Mucosa of descending colon (tissue), 3 donors: ENCODE measurements around the gene SLC16A6. TPM values are rescaled to one million over a fixed set of nuclear protein-coding genes. Genes with fewer than 3 reads are reported as not detected.

Experiments used
- ATAC-seq: fragments of 200-7000 bp; cut with Tn5 transposase; one replicate; pipeline ENCODE4 v1.9.1; 2020; ENCODE audit warnings: mild to moderate bottlenecking, moderate library complexity
- DNase-seq, 3 donors: peaks; one replicate each; pipeline ENCODE4 v3.0.0-alpha.2; 2020
- H3K36me3 ChIP-seq: fragments of 200-600 bp; one replicate; pipeline ENCODE4 v1.8.0; 2021; ENCODE audit warnings: low read depth, mild to moderate bottlenecking
- H3K4me1 ChIP-seq: fragments of 200-600 bp; one replicate; pipeline ENCODE4 v1.8.0; 2021; ENCODE audit warnings: low read depth, mild to moderate bottlenecking
- H3K4me3 ChIP-seq: fragments of 200-600 bp; one replicate; pipeline ENCODE4 v1.8.0; 2021; ENCODE audit warnings: mild to moderate bottlenecking
- H3K9me3 ChIP-seq: fragments of 200-600 bp; one replicate; pipeline ENCODE4 v1.8.0; 2021; ENCODE audit warnings: mild to moderate bottlenecking
- CTCF ChIP-seq: fragments of 200-600 bp; IDR thresholded peaks from one replicate; pipeline ENCODE4 v1.8.0; 2022; ENCODE audit warnings: antibody characterized with exemption, mild to moderate bottlenecking
- intact Hi-C, 2 donors: fragments of 100-400 bp; cut with DNase I in 1 of 2; cut with micrococcal nuclease in 1 of 2; formaldehyde crosslinking; loops; one replicate each; pipeline versions ENCODE4 v1.11.0 to v1.11.1; 2022; cut with DNase I, micrococcal nuclease
- total RNA-seq, 3 donors: library from RNA; stranded (reverse); fragmentation: NEBNext Ultra II Directional in 2 of 3; extraction: Animal tissue kit (Norgen Biotek cat#: 25700) in 2 of 3; gene quantifications; one replicate each; pipeline versions ENCODE4 v1.2.1 to v1.2.4, GENCODE V29; 2021 to 2023
- donor health status: DM: no; HTN: no; CAD: no; lungs with moderate emphysema.
- donor health status: DM: no; HTN: no; CAD: no.
- donor health status: DM: no; HTN: yes; CAD: no.

SLC16A6 gene
- total RNA-seq, 3 donors from 2014 or later: 0.14 to 0.47 (median 0.34) TPM

GRCh38 chr17:68249354-68249765 lies 41.6 kb downstream of the SLC16A6 start:
- H3K9me3 ChIP-seq: no peaks in the 10 kb centered on the region
- intact Hi-C loops: no loop called here
- no peak for TF ChIP-seq CTCF
- ATAC-seq (no peak), DNase-seq (no peak)
- no peak overlapping the region for H3K4me3 ChIP-seq
- H3K4me1 ChIP-seq: peaks cover 11% of the 10 kb centered on the region
- no peaks in the 10 kb centered on the region for H3K36me3 ChIP-seq

DNA sequence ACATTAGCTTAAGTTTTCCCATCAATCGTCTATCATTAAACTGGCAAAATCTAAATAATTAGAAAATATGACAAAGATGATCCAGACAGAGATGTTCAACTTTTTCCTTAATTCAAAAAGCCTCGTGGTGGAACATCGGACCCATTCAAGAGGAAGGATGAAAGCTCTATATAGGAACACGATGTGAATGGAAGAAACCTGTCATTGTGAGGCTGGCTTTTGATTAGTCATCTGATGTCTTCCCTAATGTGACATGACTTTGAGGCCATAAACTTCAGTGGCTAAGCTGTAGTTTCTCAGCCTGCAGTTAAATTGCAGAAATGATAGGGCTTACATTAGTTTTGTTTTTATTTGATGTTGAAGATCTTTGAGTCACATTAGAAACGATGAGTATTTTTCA lies 42.0 kb downstream of the SLC16A6 start:
- no peak overlapping the region for H3K4me3 ChIP-seq
- H3K9me3 ChIP-seq: no peaks in the 10 kb centered on the region
- intact Hi-C loops: no loop called here
- ATAC-seq: no peak
- TF ChIP-seq CTCF: no peak
- no peaks in the 10 kb centered on the region for H3K36me3 ChIP-seq
- H3K4me1 ChIP-seq: peaks cover 11% of the 10 kb centered on the region
- DNase-seq: no peak

DNA sequence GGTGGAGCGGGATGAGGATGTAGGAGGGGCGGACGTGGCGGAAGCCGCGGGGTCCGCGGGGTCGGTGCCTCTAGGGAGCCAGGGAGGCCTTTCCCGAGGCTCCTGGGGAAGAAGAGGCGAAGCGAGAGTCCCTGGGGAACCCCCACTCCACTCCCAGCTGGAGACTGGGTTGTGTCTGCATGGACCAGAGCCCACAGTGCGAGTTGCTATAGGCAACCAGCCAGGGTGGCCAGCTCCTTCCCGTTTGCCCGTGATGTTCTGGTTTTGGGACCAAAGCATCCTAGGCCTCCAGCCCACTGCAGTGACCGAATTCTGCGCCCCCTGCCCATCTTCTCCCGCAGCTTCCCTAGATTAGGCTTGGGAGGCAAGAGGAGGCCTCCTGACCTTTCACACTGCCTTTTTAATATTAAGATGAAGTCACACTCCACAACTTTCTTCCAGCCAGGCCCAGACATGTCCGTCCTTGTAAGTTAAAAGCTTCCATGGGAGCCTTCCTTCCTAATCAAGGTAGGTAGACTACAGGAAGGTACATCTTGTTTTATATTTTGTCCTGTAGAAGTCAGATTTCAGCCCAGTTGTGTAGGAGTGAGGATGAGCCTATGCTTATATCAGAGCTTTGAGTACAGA lies 42.6 kb downstream of the SLC16A6 start:
- ATAC-seq: peak; percentile 40
- DNase-seq: peak in 1 of 3 donors; percentile 61
- Histone ChIP-seq H3K9me3 (no peaks in the 10 kb centered on the region), H3K36me3 (no peaks in the 10 kb centered on the region), H3K4me3 (peak overlapping the region; percentile 65), H3K4me1 (peaks cover 11% of the 10 kb centered on the region)
- intact Hi-C loops: no loop called here
- no peak for TF ChIP-seq CTCF

DNA sequence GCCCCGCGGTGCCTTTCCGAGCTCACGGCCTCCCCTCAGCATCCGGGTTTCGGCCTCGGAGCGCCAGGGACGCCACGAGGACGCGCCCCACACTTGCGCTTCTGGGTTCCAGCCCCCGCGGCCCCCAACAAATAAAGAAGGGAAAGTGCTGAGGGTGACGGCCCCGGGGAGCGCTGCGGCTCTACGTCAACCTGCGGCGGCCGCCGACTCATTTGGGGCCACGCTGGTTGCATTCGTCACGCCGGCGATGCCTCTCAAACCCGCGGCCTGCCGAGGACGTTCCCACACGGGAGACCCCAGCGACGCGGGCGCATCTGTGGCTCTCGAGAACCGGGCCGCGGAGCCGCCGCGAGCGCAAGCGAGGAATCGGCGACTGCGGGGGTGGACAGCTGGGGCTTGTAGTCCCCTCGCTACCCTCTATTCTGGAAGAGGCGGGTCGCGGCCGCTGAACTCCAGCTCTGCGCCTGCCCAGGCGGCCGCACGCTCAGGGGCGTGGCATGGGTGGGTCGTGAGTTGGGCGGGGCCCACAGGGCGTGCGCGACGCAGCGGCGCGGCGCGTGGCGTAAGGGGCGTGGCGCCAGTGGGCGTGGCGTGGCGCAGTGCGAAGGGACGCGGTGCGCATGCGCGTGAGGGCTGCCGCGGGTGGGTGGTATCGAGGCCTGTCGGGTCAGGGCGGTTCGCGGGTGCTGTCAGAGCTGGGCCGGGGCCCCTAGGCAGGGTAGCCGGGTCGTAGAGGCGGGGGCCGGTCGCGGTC lies 43.3 kb downstream of the SLC16A6 start, which contains the start of gene AMZ2:
AMZ2 (plus strand) TSS at position 599 of the 754 bp plus-strand sequence. CDS start 2,145 bp downstream, outside the sequence.
- intact Hi-C loops: no loop called here

More for the DNA sequence above, 43.3 kb downstream of the SLC16A6 start, which contains the start of gene AMZ2:
- Histone ChIP-seq H3K4me1 (peaks cover 11% of the 10 kb centered on the region), H3K4me3 (peak within 1 kb of the TSS; percentile 65), H3K9me3 (no peaks in the 10 kb centered on the region), H3K36me3 (no peaks in the 10 kb centered on the region)
- ATAC-seq: peak; percentile 100
- DNase-seq: peak; percentile 95 to 98 (median 97)
- TF ChIP-seq CTCF: no peak
